Fibroblast of pulmonary artery (primary cell): ENCODE data around the gene NOP16.

Experiments used
- DNase-seq: peaks from one replicate; pipeline ENCODE4 v3.0.0-alpha.2; 2010; ENCODE audit warnings: low read depth
- H3K4me3 ChIP-seq: replicated peaks from 2 replicates; pipeline ENCODE4 v1.5.1; 2011; ENCODE audit warnings: low read depth, mild to moderate bottlenecking, control low read depth, low read length, moderate library complexity
- TF ChIP-seq, protein P1 (sequence below): IDR thresholded peaks from 2 replicates; pipeline ENCODE4 v1.5.1; 2011; ENCODE audit warnings: mild to moderate bottlenecking, control low read depth, low read length, inconsistent platforms; ENCODE audit errors: missing control alignments

The NOP16 gene

DNA sequence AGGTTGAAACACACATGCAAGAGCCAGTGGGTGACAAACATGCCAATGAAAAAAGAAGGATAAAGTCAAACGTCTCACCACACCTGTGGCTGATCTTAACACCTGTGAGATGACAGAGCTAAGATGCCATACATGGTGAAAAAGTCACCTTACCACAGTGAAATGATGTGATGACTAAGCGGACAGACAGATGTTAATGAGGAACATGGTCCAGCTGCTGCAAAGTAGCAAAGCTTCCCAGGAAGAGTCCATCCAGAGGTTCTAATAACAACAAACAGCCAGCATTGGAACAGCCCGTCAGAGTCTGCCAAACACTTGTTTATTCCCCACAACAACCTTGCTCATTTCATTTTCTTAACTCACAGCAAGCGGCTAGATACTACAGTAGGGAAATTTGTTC, 28.7 kb downstream of the NOP16 start:
- no peak for DNase-seq
- no peak overlapping the region for H3K4me3 ChIP-seq
- TF ChIP-seq, protein P1, sequence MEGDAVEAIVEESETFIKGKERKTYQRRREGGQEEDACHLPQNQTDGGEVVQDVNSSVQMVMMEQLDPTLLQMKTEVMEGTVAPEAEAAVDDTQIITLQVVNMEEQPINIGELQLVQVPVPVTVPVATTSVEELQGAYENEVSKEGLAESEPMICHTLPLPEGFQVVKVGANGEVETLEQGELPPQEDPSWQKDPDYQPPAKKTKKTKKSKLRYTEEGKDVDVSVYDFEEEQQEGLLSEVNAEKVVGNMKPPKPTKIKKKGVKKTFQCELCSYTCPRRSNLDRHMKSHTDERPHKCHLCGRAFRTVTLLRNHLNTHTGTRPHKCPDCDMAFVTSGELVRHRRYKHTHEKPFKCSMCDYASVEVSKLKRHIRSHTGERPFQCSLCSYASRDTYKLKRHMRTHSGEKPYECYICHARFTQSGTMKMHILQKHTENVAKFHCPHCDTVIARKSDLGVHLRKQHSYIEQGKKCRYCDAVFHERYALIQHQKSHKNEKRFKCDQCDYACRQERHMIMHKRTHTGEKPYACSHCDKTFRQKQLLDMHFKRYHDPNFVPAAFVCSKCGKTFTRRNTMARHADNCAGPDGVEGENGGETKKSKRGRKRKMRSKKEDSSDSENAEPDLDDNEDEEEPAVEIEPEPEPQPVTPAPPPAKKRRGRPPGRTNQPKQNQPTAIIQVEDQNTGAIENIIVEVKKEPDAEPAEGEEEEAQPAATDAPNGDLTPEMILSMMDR = no peak

DNA sequence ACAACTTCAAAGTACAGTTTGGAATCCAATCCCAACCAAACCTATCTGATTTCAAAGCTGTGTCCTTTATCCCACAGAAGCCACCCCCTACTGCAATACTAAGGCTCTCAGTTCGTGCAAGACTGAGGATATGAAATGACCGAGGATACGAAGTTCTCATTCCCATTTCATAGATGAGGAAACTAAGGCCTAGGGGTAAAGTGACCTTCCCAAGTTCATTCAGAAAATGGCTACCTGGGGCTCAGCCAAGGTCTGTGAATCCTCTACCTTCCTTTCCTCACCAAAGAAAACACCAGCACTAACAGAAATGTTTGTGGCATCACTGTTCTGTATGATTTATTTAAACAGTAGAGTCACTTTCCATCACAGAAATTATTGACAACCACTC, 32.2 kb downstream of the NOP16 start:
- TF ChIP-seq, protein P1 = no peak
- H3K4me3 ChIP-seq = no peak overlapping the region
- DNase-seq = no peak

DNA sequence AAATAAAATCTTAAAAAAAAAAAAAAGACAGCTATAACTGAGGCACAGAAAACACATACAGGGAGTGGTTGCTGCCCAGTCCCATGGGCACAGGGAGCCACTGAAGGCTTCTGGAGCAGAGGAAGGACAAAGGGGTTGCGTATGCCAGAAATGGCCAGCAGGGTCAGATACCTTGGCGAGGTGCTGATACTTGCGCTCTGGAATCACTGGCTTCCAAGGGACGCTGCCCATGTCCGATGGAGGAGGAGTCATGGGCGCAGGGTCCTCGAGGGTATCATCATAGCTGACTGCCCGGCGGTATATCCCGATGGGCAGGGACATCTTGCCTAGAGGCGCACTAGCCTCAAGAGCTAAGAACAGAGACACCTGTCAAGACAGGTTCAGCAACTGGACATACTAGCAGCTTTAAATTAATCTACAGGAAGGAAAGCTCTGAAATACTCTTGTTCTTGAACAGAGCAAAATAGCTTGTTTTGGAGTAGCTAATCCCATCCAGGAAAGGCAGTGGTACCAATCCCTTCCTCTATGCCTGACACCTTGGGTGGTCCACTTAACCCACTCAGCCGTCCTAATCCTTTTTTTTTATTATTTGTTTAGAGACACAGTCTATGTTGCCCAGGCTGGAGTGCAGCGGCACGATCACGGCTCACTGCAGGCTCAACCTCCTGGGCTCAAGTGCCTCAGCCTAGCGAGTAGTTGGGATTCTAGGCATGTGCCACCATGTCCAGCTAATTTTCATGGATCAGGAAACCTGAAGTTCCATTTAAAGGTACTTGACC, 32.8 kb downstream of the NOP16 start:
- DNase-seq = no peak
- TF ChIP-seq, protein P1 = no peak
- no peak overlapping the region for H3K4me3 ChIP-seq

DNA sequence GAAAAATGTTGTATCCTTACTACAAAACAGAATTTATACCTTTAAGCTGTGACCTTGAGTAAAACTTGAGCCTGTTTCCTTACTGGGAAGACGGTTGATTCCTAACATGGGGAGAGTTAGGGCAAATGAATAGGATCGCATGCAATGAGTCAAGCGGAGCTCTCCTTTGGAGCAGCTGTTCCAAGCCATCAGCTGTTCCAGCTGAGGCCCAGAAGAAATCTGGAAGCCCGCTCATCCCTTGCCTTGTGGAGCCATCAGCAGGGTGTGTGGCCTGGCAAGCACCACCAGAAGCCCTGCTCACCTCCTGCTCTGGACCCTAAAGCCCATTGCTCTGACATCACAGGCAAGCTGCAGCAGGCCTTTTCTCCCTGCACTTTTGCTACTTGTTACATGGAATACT, 34.9 kb downstream of the NOP16 start:
- DNase-seq = no peak
- no peak overlapping the region for H3K4me3 ChIP-seq
- TF ChIP-seq, protein P1 = no peak

DNA sequence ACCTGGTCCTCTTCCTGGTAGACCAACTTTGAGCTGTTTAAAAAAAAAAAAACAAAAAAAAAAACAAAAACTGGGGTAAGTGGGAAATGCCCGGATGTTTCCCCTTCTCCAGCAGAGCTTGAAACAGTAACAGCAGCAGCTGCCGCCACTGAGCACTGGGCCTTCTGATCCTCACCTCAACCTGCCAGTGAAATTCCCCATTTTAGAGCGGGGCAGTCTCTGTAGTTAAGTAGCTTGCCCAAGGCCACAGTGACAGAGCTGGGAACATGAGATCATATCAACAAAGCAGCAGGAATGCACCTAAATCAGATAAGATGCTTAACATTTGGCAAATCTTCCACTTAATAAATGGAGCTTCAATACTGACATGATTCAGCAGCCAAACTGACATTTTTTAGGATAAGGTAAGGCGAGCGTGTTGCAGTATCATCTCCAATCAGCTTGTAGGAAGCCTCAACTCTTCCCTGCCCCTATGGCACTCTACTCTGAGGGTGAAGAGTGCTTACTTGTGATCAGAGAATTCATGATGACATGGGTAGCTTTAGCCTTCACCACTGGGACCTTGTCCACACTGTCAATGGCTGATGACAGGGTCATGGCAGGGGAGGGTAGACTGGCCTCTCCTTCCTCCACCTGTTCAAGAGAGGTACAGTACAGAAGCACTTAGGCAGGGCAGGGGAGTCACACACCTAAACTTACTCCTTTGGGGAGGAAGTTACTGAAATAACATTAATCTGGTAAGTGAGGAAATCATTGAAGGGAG, 36.1 kb downstream of the NOP16 start:
- DNase-seq = no peak
- H3K4me3 ChIP-seq = no peak overlapping the region
- TF ChIP-seq, protein P1 = no peak

DNA sequence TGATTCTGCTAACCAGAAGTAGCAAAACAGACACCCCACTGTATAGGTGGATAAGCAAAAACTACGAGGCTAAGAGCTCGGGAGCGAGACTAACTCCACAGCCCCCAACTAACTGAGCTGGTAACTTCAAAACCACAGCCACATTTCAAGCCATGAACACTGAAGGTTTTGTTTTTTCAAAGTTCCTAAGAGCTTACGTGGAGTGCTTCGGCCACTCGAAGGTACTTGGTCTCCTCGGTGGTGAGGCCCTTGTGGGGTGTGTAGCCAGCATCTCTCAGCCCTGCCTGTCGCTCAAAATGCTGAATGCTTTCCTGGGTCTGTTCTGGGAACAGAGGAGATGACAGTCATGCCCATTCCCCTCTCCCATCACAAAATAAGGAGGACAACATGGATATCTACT, 38.0 kb downstream of the NOP16 start:
- TF ChIP-seq, protein P1 = no peak
- H3K4me3 ChIP-seq = no peak overlapping the region
- no peak for DNase-seq
